GM18873 (cell line): ENCODE data around the gene VSTM2L.

Experiments used
- ATAC-seq: cut with Tn5 transposase; IDR thresholded peaks from one replicate; pipeline ENCODE4 v1.9.1; 2021; ENCODE audit warnings: mild to moderate bottlenecking, moderate library complexity, moderate number of reproducible peaks; ENCODE audit not compliant: unreplicated experiment, low FRiP score

Gene VSTM2L

DNA sequence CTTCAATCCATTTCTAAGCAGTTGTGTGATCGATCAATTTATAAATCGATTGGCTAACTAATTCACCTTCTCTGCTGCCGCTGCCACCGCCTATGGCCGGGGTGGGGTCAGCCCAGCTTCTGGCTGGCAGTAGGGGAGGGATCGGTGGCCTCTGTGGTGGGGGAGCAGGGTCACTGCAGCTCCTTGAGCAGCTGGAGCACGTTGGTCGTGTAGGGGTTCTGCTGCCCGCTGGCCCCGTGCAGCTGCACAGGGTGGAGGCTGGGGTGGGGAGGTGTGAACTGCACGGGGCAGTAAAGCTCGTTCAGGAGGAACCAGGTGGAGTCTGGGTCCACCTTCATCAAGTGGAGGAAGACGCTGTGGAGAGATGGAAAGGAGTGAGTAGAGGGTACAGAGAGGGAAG, 80.4 kb downstream of the VSTM2L start:
- no peak for ATAC-seq

DNA sequence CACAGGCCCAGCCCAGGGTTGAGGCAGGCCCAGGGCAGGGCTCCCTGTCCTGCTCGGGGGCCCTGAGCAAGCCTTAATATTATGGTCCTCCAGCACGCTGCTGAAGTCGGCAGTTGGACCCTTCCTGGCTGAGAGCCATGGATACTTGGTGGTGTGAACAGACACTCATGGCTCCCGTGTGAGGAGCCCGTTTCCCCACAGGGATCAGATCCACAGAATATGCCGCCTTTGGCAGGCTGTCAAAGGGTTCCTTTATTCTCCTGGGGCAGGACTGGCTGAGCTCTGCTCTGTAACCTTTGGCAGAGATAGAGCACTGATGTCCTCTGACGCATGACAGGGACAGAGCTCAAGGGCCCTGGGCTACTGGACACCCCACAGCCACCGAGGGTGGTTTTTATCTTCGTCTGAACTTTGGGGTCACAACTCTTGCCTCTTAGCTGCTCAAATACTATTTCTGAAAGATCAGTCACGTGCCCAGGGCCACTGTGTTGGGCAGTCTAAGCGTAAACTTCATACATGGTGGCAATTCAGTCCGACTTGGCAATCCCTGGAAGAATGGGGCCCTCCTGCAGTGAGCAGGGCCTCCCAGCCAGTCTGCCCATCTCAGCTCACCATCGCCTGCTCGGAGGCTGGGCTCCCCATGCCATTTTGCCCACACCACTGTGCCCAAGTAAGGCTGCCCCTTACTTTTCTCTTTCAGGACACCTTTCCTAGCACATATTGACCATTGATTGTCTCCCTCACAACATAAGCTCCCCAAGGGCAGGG, 81.3 kb downstream of the VSTM2L start:
- no peak for ATAC-seq

DNA sequence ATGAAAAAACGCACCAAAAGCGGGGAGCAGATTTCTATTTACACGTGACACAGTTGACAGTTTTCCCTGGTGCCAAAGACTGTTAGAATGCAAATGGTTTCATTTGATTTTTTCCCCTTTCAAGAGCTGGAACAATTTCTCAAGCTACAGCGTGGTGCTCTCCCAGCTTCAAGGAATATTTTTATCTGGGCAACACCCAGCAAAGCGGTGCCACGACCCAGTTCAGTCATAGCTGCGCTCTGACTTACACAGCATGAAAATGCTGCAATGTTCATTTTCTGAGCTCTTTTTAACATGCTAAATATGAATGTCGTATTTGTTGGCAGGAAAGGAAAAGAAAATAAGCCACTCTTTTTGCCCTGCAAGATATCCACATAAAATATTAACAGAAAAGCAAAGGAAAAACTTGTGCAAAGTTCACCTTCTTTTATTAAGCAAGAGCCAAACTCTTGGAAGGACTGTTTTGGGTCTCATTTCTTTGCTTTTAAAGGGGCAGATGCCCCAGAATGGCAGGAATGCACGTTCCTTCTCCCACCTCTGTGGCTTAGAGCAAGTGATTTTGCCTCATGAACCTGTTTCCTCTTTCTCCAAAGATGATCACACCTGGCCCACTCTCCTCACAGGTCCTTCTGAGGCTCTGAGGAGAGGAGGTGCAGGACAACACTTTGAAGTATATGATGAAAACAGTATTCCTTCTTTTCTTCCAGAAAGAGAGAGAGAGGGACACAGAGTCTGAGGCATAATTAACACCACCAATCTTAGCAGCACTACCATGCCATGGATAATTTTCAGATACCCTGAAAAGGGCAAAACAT, 83.3 kb downstream of the VSTM2L start:
- ATAC-seq: no peak

DNA sequence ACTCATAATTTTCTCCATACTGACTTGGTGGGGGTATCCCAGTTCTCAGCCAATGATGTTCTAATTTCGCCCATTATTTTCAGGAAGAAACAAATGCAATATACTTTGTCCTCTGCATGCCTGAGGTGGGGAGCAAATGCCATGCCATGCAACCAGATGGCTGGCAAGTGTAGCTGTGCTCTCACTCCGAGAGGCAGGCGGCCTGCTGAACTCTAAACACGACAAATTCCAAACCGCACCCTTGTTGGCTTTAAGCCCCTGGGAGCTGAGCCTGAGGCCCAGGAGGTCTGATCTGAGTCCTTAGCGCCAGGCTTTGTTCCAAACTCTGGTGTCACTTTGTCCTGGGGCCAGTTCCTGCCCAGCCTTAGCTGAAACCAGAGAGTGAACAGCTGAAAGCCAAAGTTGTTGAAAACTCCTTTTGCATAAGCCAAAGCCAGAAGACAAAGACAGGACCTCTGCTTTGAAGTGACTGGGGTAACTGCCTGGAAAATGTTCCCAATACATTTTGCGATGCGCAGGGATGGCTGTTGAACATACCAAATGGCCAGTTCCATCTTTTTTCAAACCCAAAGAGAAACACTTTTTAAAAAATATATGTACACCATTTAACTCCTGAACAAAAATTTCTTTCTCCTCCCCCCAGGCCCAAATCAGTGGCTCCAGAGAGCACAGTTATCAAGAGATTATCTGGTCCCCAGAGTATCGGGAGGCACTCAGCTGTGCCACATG, 84.1 kb downstream of the VSTM2L start:
- no peak for ATAC-seq

DNA sequence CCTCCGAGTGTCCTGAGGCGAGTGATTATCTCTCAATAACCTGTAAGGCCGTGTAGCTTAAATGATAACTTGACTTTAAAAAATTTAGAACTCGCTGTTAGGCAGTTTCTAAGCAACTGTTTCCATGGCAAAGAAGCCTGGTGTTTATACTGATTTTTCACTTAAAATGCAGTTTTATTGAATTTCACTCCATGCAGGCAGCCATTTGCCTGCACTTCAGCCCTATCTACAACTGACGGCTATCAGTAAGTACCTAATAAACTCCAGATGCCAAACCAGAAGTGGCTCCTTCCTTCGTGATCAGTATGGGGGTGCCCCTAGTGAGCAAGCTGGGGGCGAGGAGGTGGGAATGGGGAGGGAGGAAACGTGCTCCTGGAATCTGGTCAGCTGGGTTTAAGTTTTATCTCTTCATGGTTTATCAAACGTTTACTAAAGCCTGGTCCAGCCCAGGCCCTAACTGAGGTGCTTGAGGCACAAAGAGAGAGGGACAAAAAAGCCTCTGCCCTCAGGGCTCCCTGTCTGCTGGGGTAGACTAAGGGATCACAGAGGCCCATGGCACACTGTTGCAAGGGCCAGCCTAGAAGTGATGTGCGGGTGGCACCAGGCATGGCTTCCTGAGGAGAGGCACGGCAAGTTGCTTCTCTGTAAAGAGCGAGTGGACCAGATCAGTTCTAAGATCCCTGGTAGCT, 84.8 kb downstream of the VSTM2L start:
- no peak for ATAC-seq

DNA sequence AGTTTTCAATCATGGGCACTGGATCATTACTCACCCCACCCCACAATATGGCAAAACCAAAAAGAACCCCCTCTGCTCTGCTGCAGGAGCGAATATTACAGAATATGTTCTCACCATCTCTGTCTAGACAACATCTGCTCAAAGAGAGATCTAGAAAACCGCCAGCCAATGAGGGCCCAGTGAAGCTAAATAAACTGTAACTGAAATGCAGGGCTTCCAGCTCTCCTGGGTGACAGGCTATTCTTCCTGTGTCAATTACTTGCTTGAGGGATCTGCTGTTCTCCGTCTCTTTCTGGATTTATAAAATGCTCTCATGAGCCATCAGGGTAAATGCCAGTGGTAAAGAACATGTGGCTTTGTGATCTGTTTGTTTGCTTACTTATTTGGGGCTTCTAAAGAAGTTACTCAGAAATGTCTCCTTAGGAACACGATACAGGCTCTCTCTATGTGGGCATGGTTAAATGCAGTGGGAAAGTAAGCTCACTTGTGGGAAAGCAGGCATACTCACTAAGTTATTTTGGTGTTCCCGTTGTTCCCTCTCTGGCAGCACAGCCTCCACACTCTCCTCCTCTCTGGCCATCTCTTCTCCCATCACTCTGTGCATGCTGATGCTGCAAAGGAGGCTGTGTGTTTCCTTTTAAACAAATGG, 85.5 kb downstream of the VSTM2L start:
- no peak for ATAC-seq

DNA sequence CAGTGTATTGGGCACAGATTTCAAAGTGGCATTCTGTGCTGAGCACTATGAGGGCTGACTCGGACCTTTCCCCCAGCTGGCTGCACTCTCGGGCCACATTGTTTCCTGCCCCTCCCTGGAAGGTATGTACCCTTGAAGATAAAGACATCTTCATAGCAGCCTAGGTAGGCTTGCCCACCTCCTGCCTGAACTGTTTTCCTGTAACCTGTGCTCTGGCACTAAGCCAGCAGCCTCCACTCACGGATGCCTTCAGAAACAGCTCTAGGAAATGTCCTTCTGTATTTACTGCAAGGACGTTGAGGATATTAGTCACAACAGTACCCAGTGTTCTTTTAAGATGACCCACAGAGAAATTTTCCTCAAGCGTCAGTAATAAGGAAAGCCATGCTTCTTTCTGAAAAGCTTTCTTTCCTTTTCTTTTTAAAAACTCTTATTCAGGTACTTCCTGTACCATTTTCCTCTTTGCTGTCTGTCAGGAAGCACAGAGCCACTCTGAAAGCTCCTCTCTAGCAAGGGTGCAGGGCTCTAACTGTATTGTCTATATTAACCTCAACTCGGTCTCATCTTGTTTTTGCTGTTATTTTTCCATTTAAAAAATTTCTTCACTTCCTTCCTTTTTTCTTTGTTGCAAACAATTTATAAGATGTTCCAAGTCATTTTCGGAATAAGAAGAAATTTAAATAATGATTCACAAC, 86.8 kb downstream of the VSTM2L start:
- no peak for ATAC-seq

DNA sequence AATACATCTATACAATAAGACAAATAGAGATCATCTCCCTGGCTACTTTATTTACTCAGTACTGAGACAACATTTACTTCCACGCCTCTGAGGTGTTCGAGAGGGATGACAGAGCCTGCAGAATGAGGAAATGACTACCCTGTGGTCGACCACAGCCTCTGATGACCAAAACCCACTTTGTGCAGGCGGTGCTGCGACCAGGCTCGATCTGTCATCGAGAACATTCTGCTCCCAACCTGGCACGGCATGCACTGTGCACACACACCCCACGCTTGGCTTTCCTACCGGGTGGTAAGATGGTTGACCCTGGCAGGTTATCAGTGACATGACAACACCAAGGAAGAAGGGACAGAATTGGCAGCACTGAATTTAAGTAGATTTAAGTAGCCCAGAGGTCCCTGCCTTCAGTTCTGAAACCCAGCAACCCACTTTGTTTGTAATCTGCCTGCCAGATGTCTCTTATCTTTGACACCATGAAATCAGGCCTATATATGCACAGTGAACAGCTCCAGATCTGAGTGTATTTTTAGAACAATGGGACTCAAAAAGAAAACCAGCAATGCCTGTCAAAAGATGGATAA, 87.7 kb downstream of the VSTM2L start:
- peak; percentile 86 for ATAC-seq

DNA sequence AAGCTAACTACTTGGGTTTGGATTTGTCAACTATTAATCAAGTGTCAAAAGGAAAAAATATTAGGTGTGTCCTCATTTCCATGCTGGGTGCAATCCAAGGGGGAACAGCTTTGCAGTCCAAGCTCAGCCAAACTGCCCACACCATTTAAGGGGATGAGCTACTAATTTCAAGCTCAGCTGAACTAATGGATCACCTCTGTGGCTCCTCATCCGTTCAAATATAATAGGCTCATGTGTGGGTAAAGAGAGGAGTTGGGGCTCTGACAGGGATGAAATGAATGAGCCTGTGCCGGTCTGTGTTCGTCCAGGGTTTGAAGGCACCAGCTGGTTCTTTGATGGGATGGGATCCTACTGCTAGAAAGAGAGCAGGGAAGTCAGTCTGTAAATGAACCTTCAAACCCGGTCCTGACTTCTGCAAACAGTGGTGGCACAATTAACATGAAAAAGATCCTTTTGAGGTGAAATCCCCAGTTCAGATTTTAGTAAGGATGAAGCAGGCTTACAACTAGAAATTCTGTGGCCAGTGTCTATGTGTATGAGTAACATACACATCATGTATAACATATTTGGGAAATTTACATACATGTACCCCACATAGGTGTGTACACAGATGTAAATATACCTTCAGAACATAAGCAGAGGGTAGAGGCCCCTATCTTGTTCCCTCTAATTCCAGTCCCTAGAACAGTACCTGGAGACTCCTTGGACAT, 88.4 kb downstream of the VSTM2L start:
- no peak for ATAC-seq

DNA sequence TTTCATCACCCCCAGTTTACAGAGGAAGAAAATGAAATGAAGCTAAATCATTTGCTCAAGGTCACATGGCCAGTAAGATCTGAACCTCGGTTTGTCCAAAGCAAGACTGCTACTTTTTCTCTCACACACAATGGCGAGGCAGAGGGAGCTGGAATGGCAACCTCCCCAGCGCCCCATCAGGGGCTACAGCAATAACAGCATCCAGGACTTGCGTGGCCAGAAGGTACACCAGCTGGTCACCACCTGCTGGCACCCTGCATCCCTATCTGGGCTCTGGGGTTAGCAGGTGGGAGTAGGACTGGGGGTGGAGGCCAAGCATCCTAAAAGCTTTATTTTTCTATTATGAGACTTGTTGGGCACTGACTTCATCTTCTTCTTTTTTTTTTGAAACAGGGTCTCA, 89.0 kb downstream of the VSTM2L start:
- ATAC-seq: no peak

DNA sequence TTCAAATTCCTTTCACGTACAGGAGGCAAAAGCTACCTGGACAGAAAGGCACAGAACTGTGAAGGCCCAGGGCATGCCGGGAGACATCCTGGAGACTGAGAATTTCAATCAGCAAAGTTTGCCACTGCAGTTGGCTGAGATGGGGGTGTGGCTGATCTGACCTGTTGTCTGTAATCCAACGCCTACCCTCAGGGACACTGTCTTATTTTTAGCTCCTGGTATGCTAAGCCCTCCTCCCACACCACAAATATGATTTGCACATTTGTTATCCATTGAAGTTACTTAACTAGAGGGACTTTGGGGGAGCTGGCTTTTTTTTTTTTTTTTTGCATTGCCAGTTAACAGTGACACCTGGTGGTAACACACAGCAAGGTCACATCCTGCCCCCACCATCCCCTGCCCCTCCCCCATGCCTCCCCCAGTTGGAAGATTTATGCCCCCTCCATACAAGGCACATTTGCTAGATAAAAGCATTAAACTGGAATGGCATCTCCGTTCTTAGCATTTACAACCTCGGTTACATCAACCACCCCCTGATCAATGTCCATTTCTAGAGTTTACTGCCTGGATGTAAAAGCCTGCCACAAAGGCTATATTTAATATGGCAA, 90.0 kb downstream of the VSTM2L start:
- no peak for ATAC-seq

DNA sequence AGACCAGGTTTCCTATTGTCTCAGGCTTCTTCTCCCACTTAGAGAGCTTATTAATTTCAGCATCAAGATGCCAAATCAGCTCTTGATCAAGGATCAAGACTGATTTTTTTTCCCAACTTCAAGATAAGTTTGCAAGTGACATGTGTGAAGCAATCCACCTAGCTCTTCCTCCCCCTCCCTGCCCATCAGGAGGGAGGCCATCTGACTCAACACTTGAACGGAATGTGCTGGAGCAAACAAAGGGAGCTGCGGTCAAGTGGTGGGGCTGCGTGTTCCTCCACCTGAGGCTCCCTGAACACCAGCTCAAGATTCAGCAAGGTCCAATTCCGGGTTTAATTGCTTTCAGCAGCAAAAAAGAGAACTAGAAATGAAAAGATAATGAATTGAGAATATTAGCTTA, 91.6 kb downstream of the VSTM2L start:
- no peak for ATAC-seq
